ENCODE measurements around the gene DCC. TPM values are rescaled to one million over a fixed set of nuclear protein-coding genes. Genes with fewer than 3 reads are reported as not detected.

DCC gene
- total RNA-seq, 1 experiment from 2014 or later = not detected

DNA sequence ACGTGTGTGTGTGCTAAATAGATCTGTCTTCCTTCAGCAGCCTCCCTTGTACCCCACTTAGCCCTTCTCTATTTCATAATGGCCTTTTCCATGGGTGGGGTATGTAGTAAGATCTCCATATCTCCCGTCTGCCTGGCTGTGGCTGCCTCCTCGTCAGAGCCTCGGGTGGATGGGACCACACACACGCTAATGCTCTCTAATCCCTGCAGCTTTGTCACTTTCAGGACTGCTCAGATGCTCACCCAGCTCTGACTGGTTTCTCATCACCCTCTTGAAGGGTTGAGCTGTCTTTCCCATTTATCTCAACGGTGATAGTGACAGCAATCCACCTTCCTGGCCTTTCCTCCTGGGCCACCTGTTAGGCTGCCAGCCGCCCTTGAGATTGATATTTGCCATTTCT lies 95.3 kb downstream of the DCC start:
- Histone ChIP-seq H3K9me2 (ENCODE audit: insufficient read depth) (no peaks in the 10 kb centered on the region), H3K4me1 (replicated peaks; ENCODE audit: insufficient read depth) (no peaks in the 10 kb centered on the region), H3K4me2 (no peak overlapping the region), H3K9me3 (ENCODE audit: insufficient read depth, low read depth) (no peaks in the 10 kb centered on the region), H3K79me2 (ENCODE audit: low read depth) (no peaks in the 10 kb centered on the region), H3K27ac (no peak overlapping the region), H2AFZ (no peak overlapping the region), H3K4me3 (no peak overlapping the region), H3K27me3 (ENCODE audit: insufficient read depth, low read depth) (peaks cover 24% of the 10 kb centered on the region; the same call in 1 of the 2 replicates), H3F3A (ENCODE audit: insufficient read depth, low read depth) (no peaks in the 10 kb centered on the region), H3K36me3 (ENCODE audit: low read depth) (no peaks in the 10 kb centered on the region), H4K20me1 (ENCODE audit: insufficient read depth) (no peaks in the 10 kb centered on the region)
- BruUV-seq (replicated peaks) = no TSS peak
- intact Hi-C loops (cut with micrococcal nuclease; ENCODE audit: unreplicated experiment) = no loop called here
- TF ChIP-seq CTCF (conservative IDR thresholded peaks at IDR 0.05) = no peak
- TF ChIP-seq EZH2 (IDR thresholded peaks at IDR 0.05; ENCODE audit: low read depth) = no peak
- DNase-seq = no peak
- CTCF ChIA-PET = no interaction called here
- POLR2A ChIA-PET (ENCODE audit: unreplicated experiment) = no interaction called here

DNA sequence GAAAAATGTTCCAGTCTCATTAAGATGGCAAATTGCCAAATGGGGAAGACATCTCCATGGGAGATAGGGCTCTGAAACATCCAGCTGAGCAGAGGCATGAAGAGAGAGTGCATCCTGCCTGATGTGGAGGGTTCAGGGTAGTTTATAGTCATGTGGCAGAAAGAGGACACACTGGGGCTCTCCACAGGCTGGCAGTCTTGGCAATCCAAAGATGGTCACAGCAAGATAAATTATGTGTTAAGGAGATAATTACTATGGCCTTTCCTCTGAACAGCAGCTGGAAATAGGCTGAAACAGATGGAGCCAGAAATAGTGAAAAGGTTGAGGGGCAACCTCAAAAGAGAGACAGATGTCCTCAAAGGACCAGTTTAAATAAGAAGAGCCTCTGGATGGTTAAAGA lies 97.2 kb downstream of the DCC start:
- Histone ChIP-seq H3K79me2 (ENCODE audit: low read depth) (no peaks in the 10 kb centered on the region), H3K4me2 (no peak overlapping the region), H4K20me1 (ENCODE audit: insufficient read depth) (no peaks in the 10 kb centered on the region; the same call in 1 of the 2 replicates), H3K9me3 (ENCODE audit: insufficient read depth, low read depth) (no peaks in the 10 kb centered on the region), H2AFZ (no peak overlapping the region), H3K4me1 (replicated peaks; ENCODE audit: insufficient read depth) (no peaks in the 10 kb centered on the region), H3K27me3 (ENCODE audit: insufficient read depth, low read depth) (peaks cover 14% of the 10 kb centered on the region; the same call in 1 of the 2 replicates), H3K9me2 (ENCODE audit: insufficient read depth) (no peaks in the 10 kb centered on the region), H3K4me3 (no peak overlapping the region), H3K36me3 (ENCODE audit: low read depth) (no peaks in the 10 kb centered on the region), H3K27ac (no peak overlapping the region), H3F3A (ENCODE audit: insufficient read depth, low read depth) (no peaks in the 10 kb centered on the region)
- CTCF ChIA-PET = no interaction called here
- POLR2A ChIA-PET (ENCODE audit: unreplicated experiment) = no interaction called here
- intact Hi-C loops (cut with micrococcal nuclease; ENCODE audit: unreplicated experiment) = no loop called here
- no peak for TF ChIP-seq CTCF (conservative IDR thresholded peaks at IDR 0.05)
- TF ChIP-seq EZH2 (IDR thresholded peaks at IDR 0.05; ENCODE audit: low read depth) = no peak
- no TSS peak for BruUV-seq (replicated peaks)
- no peak for DNase-seq

GRCh38 chr18:52439457-52439856 lies 99.5 kb downstream of the DCC start:
- H2AFZ ChIP-seq = no peak overlapping the region
- no peaks in the 10 kb centered on the region for H3K4me1 ChIP-seq (replicated peaks; ENCODE audit: insufficient read depth)
- ChIA-PET CTCF (no interaction called here), POLR2A (ENCODE audit: unreplicated experiment) (no interaction called here)
- intact Hi-C loops (cut with micrococcal nuclease; ENCODE audit: unreplicated experiment) = no loop called here
- H4K20me1 ChIP-seq (ENCODE audit: insufficient read depth) = no peaks in the 10 kb centered on the region; the same call in 1 of the 2 replicates
- TF ChIP-seq EZH2 (IDR thresholded peaks at IDR 0.05; ENCODE audit: low read depth) = no peak
- no peak for TF ChIP-seq CTCF (conservative IDR thresholded peaks at IDR 0.05)
- no peaks in the 10 kb centered on the region for H3F3A ChIP-seq (ENCODE audit: insufficient read depth, low read depth)
- H3K4me2 ChIP-seq = no peak overlapping the region
- no peaks in the 10 kb centered on the region for H3K36me3 ChIP-seq (ENCODE audit: low read depth)
- DNase-seq = no peak
- no peak overlapping the region for H3K27ac ChIP-seq
- H3K27me3 ChIP-seq (ENCODE audit: insufficient read depth, low read depth) = peaks cover 14% of the 10 kb centered on the region; the same call in 1 of the 2 replicates
- no peaks in the 10 kb centered on the region for H3K9me3 ChIP-seq (ENCODE audit: insufficient read depth, low read depth)
- H3K4me3 ChIP-seq = no peak overlapping the region
- H3K9me2 ChIP-seq (ENCODE audit: insufficient read depth) = no peaks in the 10 kb centered on the region
- no peaks in the 10 kb centered on the region for H3K79me2 ChIP-seq (ENCODE audit: low read depth)
- BruUV-seq (replicated peaks) = no TSS peak

All from PC-9 (cell line).